Measurements from ENCODE around the gene ANKRD11.
"Not testable (repeated sequence)": the region's sequence is repeated elsewhere in the genome, so short reads cannot be mapped to it uniquely, and the experiment has no call there.

ANKRD11 gene

DNA sequence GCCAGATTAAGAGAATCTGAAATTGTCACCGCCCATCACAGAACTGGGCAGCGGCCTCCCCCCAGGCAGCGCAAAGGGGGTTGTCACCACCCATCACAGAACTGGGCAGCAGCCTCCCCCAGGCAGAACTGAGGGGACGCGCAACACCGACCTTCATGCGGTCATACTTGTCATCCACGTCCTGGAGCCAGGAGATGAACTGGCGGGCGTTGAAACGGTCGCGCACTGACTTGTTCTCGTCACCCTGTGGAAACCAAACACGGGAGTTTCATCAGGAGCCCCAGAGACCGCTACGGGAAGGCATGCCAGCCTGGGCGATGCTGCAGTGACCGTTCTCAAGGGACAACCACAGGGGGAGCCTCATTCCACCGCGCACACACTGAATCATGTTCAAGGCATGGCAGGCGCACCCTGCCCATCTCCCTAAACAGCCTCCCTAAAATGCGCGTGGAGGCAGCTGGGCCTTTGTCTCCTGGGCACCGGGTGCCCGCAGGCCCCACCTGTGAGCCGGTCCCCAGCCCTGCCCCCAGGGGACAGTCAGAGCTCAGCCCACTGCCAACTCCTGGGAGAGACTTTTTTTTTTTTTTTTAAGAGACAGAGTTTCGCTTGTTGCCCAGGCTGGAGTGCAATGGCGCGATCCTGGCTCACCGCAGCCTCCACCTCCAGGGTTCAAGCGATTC is 219.6 kb downstream of the ANKRD11 start:
- H3K36me3 ChIP-seq (ENCODE audit: insufficient read depth), result peaks cover 11% of the 10 kb centered on the region; the same call in 1 of the 2 replicates
- H3K27ac ChIP-seq, result no peak overlapping the region
- H3K4me2 ChIP-seq, result no peak overlapping the region
- H3K27me3 ChIP-seq (ENCODE audit: insufficient read depth, low read depth), result no peaks in the 10 kb centered on the region
- no peaks in the 10 kb centered on the region for H3K4me1 ChIP-seq (ENCODE audit: low read depth, poor library complexity, severe bottlenecking)
- H3K79me2 ChIP-seq (ENCODE audit: insufficient read depth, low read depth), result no peaks in the 10 kb centered on the region
- H3K4me3 ChIP-seq (IDR thresholded peaks at IDR 0.05; ENCODE audit: insufficient read depth, low read depth, low read length), result no peak overlapping the region
- no peak overlapping the region for H2AFZ ChIP-seq (ENCODE audit: low read depth)
- TF ChIP-seq, protein P1, sequence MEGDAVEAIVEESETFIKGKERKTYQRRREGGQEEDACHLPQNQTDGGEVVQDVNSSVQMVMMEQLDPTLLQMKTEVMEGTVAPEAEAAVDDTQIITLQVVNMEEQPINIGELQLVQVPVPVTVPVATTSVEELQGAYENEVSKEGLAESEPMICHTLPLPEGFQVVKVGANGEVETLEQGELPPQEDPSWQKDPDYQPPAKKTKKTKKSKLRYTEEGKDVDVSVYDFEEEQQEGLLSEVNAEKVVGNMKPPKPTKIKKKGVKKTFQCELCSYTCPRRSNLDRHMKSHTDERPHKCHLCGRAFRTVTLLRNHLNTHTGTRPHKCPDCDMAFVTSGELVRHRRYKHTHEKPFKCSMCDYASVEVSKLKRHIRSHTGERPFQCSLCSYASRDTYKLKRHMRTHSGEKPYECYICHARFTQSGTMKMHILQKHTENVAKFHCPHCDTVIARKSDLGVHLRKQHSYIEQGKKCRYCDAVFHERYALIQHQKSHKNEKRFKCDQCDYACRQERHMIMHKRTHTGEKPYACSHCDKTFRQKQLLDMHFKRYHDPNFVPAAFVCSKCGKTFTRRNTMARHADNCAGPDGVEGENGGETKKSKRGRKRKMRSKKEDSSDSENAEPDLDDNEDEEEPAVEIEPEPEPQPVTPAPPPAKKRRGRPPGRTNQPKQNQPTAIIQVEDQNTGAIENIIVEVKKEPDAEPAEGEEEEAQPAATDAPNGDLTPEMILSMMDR (conservative IDR thresholded peaks at IDR 0.05; ENCODE audit: low read depth, low read length), result no peak
- no peaks in the 10 kb centered on the region for H4K20me1 ChIP-seq (ENCODE audit: insufficient read depth)
- H3K9ac ChIP-seq, result no peak overlapping the region

DNA sequence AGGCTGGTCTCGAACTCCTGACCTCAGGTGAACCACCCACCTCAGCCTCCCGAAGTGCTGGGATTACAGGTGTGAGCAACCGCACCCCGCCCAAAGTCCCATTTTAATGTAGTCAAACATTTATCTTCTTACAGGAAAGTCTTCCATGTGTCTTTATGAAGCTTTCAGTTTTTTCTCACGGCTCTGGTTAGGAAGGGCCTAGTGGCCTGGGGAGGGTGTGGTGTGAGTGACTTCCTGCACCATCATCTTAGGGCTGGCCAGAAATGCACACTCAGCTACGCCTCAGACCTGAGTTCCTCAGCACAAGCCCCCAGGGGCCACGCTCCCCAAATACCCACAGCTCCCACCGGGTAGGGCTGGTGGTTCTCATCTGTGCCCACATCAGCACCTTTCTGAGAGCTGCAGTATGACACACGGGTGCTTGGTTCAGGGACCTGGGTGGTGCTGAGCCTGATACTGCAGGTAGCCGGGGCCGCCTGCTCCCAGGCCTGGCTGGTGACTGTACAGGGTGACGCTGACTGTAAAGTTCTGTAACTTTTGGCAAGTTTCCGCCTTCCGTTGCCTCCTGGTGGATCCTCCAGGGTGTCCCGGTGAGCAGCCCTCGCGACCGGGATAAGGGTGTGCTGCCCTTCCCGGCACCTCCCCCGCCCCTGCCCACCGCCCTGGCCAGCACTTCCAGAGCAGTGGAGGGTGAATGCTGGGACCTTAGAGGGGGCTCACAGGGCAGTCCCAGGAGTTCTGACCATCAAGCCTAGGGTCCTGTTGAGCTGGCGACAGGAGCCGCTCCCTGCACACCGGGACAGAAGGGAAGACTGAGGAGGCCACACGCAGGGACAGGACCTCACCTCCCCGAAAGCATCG is 220.3 kb downstream of the ANKRD11 start:
- no peaks in the 10 kb centered on the region for H4K20me1 ChIP-seq (ENCODE audit: insufficient read depth)
- H2AFZ ChIP-seq (ENCODE audit: low read depth), result no peak overlapping the region
- H3K9ac ChIP-seq, result no peak overlapping the region
- H3K27me3 ChIP-seq (ENCODE audit: insufficient read depth, low read depth), result no peaks in the 10 kb centered on the region
- H3K4me3 ChIP-seq (IDR thresholded peaks at IDR 0.05; ENCODE audit: insufficient read depth, low read depth, low read length), result no peak overlapping the region
- H3K4me1 ChIP-seq (ENCODE audit: low read depth, poor library complexity, severe bottlenecking), result no peaks in the 10 kb centered on the region
- H3K36me3 ChIP-seq (ENCODE audit: insufficient read depth), result peaks cover 11% of the 10 kb centered on the region; the same call in 1 of the 2 replicates
- H3K79me2 ChIP-seq (ENCODE audit: insufficient read depth, low read depth), result no peaks in the 10 kb centered on the region
- no peak overlapping the region for H3K4me2 ChIP-seq
- no peak overlapping the region for H3K27ac ChIP-seq
- TF ChIP-seq, protein P1 (conservative IDR thresholded peaks at IDR 0.05; ENCODE audit: low read depth, low read length), result no peak

DNA sequence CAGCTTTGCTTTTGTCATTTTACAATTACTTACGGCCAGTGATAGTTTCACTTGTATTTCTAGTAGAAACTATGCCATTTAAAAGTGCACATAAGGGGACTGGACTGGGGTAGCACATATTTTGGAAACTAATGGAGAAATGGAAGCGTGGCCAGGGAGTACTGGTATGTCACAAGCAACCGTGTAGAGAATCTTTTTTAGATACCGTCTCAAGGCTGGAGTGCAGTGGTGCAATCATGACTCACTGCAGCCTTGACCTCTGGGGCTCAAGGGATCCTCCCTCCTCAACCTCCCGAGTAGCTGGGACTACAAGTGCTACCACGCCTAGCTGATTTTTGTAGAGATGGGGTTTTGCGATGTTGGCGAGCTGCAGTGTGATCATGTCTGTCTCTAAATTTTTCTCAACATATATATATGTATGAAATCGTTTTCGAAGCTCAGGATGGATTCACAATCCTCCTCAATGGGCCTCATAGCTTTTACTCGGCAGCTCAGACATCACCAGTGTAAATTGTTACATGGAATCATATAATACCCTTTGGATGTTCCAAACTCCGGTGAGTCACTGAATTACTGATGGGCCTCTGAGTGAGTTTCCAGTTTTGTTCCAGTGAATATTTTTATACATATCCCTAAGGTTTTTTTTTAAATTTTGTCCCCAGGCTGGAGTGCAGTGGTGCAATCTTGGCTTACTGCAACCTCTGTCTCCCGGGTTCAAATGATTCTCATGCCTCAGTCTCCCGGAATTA is 221.2 kb downstream of the ANKRD11 start:
- H3K4me3 ChIP-seq (IDR thresholded peaks at IDR 0.05; ENCODE audit: insufficient read depth, low read depth, low read length), result no peak overlapping the region
- H3K4me2 ChIP-seq, result no peak overlapping the region
- no peaks in the 10 kb centered on the region for H3K4me1 ChIP-seq (ENCODE audit: low read depth, poor library complexity, severe bottlenecking)
- no peaks in the 10 kb centered on the region for H4K20me1 ChIP-seq (ENCODE audit: insufficient read depth)
- H3K79me2 ChIP-seq (ENCODE audit: insufficient read depth, low read depth), result no peaks in the 10 kb centered on the region
- H3K9ac ChIP-seq, result no peak overlapping the region
- TF ChIP-seq, protein P1 (conservative IDR thresholded peaks at IDR 0.05; ENCODE audit: low read depth, low read length), result no peak
- H3K27me3 ChIP-seq (ENCODE audit: insufficient read depth, low read depth), result no peaks in the 10 kb centered on the region
- peaks cover 11% of the 10 kb centered on the region; the same call in 1 of the 2 replicates for H3K36me3 ChIP-seq (ENCODE audit: insufficient read depth)
- H2AFZ ChIP-seq (ENCODE audit: low read depth), result no peak overlapping the region
- H3K27ac ChIP-seq, result no peak overlapping the region

DNA sequence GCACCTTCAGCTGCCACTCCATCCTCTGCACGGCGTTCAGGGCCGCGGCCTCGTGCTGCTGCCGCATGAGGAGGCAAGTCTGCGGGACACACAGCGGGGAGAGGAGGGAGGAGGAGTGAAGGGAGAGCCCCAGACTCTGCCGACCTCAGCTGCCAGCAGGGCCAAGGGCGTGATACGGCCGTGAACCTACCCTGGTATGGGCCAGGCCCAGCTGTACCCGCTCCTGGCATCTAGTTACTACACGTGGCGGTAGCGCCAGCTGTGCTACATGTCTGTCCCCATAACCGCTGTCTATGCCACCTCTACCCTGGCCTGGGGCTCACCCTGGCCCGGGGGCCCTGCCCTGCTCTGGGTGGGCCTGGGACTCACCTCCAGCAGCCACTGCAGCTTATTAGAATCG is 221.8 kb downstream of the ANKRD11 start:
- Histone ChIP-seq H3K4me1 (ENCODE audit: low read depth, poor library complexity, severe bottlenecking) (no peaks in the 10 kb centered on the region), H3K27me3 (ENCODE audit: insufficient read depth, low read depth) (no peaks in the 10 kb centered on the region), H2AFZ (ENCODE audit: low read depth) (no peak overlapping the region), H3K4me2 (no peak overlapping the region), H3K9ac (no peak overlapping the region), H3K79me2 (ENCODE audit: insufficient read depth, low read depth) (no peaks in the 10 kb centered on the region), H3K27ac (no peak overlapping the region), H3K4me3 (IDR thresholded peaks at IDR 0.05; ENCODE audit: insufficient read depth, low read depth, low read length) (no peak overlapping the region), H3K36me3 (ENCODE audit: insufficient read depth) (peaks cover 9% of the 10 kb centered on the region; the same call in 1 of the 2 replicates), H4K20me1 (ENCODE audit: insufficient read depth) (no peaks in the 10 kb centered on the region)
- TF ChIP-seq, protein P1 (conservative IDR thresholded peaks at IDR 0.05; ENCODE audit: low read depth, low read length), result no peak

DNA sequence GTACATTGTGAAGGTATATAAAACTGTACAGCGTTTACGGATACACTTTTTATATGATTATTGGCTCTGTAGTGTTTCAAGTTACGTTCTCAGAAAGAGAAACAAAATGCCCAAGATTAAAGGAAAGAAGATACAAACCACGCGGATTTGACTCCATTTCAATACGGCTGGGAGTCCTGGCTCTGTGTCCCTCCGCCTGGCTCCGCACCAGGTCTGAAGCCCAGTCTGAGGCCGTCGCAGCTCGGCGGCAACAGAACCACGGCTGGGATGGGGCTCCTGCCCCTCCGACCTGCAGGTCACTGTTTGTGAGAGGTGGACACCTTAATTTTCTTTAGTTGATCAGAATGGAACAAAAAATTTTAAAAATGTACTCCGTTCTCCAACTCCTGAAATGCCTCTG is 222.6 kb downstream of the ANKRD11 start:
- H3K4me2 ChIP-seq; H3K27me3 ChIP-seq (ENCODE audit: insufficient read depth, low read depth); H3K9ac ChIP-seq; H3K79me2 ChIP-seq (ENCODE audit: insufficient read depth, low read depth); H3K36me3 ChIP-seq (ENCODE audit: insufficient read depth); H3K27ac ChIP-seq; H2AFZ ChIP-seq (ENCODE audit: low read depth); H3K4me3 ChIP-seq (IDR thresholded peaks at IDR 0.05; ENCODE audit: insufficient read depth, low read depth, low read length); H4K20me1 ChIP-seq (ENCODE audit: insufficient read depth); H3K4me1 ChIP-seq (ENCODE audit: low read depth, poor library complexity, severe bottlenecking): not testable (repeated sequence)

Measured in KMS-11 (cell line).